ENCODE data around the gene SIGLEC11. TPM values are rescaled to one million over a fixed set of nuclear protein-coding genes. Genes with fewer than 3 reads are reported as not detected.

SIGLEC11 gene
- total RNA-seq = not detected in 2 replicates

GRCh38 chr19:49960980-49961379 is at the start of gene SIGLEC11:
Gene SIGLEC11, minus strand, starts transcription at chr19:49961172. Its CDS starts 91 bp downstream, at chr19:49961081.

GRCh38 chr19:49929121-49929610 is 31.8 kb downstream of the SIGLEC11 start, which contains the start of the genes ATF5 and NUP62:
Gene ATF5, plus strand, starts transcription at chr19:49929205. Its CDS starts 1,646 bp downstream, at chr19:49930851.
Gene NUP62, minus strand, starts transcription at chr19:49929504. Its CDS starts 19,697 bp downstream, at chr19:49909807.

Other genes with a start within 250 kb of the SIGLEC11 start
- gene TSKS, start 197.9 kb downstream of the SIGLEC11 start, total RNA-seq = 0.34 TPM in 1 of 2 replicates, not detected in the other
- 36.9 and 89.5 TPM in 2 replicates for gene AP2A1, start 194.2 kb downstream of the SIGLEC11 start, total RNA-seq
- 10.6 and 16.5 TPM in 2 replicates for gene FUZ, start 147.9 kb downstream of the SIGLEC11 start, total RNA-seq
- gene MED25, start 142.9 kb downstream of the SIGLEC11 start, total RNA-seq = 7.9 and 25.1 TPM in 2 replicates
- 17.4 and 41.6 TPM in 2 replicates for gene PTOV1, start 110.0 kb downstream of the SIGLEC11 start, total RNA-seq
- gene PNKP, start 93.6 kb downstream of the SIGLEC11 start, total RNA-seq = 27.1 and 27.7 TPM in 2 replicates
- gene AKT1S1, start 83.8 kb downstream of the SIGLEC11 start, total RNA-seq = 7.9 and 11.7 TPM in 2 replicates
- gene TBC1D17, start 83.5 kb downstream of the SIGLEC11 start, total RNA-seq = 4.8 and 8.8 TPM in 2 replicates
- gene IL4I1, start 64.3 kb downstream of the SIGLEC11 start, total RNA-seq = 0.14 and 0.34 TPM in 2 replicates
- gene ATF5, start 32.0 kb downstream of the SIGLEC11 start, total RNA-seq = 2.4 and 6.3 TPM in 2 replicates
- 16.1 and 38.8 TPM in 2 replicates for gene NUP62, start 31.7 kb downstream of the SIGLEC11 start, total RNA-seq
- gene VRK3, start 64.2 kb upstream of the SIGLEC11 start, total RNA-seq = 17.1 and 22.7 TPM in 2 replicates
- 14.6 and 15.0 TPM in 2 replicates for gene ZNF473, start 64.8 kb upstream of the SIGLEC11 start, total RNA-seq
- gene IZUMO2, start 202.1 kb upstream of the SIGLEC11 start, total RNA-seq = not detected in 2 replicates
- gene MYH14, start 242.4 kb upstream of the SIGLEC11 start, total RNA-seq = 3.1 and 34.3 TPM in 2 replicates

Measured in nasal cavity respiratory epithelium epithelial cell of viscerocranial mucosa (primary cell).